NCI-H460 (cell line): ENCODE data around the gene RARS1. TPM values are rescaled to one million over a fixed set of nuclear protein-coding genes. Genes with fewer than 3 reads are reported as not detected.

Source experiments
- DNase-seq: peaks from one replicate; pipeline ENCODE4 v3.0.0-alpha.2; 2016; ENCODE audit warnings: low read depth; ENCODE audit errors: extremely low read depth
- small RNA-seq, 2 experiments: library from RNA; depleted of rRNA; stranded (forward); fragments of <200 nt; gene quantifications; one replicate each; pipeline ENCODE3, GENCODE V24; 2014
- total RNA-seq: library from RNA; depleted of rRNA; stranded (reverse); fragments of >200 nt; shearing (Covaris generic); gene quantifications from 2 replicates; pipeline ENCODE4 v1.2.3, GENCODE V29; 2014; rRNA removed

The RARS1 gene
- total RNA-seq, 1 experiment from 2014 or later = 165 TPM

DNA sequence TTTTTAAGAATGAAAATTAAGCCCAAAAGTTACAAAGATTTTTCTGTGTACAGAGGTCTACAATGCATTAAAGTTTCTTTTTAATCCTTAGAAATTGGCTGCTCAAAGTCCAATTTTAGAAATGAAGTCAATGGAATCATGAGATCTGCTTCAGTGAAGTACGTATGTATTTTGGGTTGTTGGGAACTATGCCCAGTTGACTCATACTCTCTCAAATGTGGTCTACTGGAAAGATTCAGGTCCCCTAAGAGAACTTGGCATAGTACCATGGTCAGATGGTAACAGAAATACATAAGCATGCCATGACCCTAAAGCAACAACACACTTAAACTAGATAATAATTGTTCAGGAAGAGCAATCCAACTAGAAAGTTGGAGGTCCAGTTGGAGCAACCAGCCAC is 65.9 kb downstream of the RARS1 start:
- no peak for DNase-seq

DNA sequence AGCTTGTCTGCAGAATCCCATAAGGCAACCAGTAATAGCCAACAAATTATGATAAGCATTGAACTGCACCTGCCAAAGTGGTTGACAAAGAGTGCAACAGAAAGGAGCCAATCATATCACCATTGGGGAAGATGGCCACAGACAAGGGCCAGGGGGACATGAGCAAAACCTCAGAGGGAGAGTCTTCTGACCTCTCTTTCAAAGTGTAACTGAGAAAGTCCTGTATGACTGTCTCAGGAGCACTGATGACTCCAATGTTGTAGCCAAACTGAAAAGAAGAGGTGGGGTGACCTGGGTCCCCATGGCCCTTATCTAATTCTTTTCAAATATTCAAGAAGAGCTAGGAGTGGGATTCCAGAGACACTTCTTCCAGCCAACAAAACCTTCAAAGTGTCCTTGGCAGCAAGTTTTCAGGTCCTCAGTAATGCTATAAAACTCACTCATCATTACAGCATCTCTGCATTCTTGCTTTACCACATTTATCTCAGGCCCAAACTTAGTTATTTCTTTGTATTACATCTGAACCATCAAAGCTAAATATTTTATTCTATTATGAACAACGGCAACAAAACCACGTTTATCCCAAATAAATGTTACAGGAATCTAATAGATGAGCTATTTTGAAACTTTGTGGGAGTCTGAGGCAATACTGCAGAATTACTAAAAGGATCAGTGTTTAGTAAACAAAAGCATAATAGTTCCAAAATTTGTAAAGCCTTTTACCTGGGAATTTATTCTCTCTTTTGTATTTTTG is 67.3 kb downstream of the RARS1 start:
- no peak for DNase-seq

DNA sequence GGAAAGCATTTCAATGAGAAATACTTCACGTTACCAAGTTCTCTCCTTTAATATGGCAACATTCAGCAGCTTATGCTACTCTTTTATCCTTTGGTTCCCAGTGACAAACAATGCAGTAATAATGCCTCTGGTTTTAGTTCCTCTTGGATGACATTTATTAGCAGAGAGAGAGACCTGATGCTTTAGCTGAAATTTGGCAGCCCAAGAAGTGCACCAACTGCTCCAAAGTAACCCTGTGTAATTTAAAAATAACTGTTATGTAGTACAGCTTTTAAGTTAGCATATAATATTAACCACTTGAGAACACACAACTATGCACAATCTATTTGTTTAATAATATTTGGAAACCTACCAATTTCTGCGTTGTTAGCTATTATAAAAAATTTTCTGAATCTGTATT is 71.1 kb downstream of the RARS1 start:
- no peak for DNase-seq

DNA sequence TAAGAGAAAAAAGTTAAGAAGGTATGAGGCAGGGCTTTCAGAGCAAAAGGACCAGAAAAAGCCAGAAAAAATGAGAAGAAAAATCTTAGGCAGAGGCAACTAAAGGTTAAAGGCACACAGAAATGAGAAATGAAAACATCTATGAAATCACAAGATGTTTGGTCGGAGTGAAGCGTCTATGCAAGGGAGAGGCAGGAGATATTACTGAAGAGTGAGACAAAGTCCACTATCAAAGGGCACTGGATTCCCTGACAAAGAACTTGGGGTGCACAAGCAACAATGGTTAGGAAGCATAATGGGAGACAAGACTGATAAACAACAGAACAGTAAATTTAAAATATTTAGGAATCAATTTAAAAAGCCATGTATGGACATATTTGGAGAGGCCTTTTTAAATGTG is 76.0 kb downstream of the RARS1 start:
- no peak for DNase-seq

DNA sequence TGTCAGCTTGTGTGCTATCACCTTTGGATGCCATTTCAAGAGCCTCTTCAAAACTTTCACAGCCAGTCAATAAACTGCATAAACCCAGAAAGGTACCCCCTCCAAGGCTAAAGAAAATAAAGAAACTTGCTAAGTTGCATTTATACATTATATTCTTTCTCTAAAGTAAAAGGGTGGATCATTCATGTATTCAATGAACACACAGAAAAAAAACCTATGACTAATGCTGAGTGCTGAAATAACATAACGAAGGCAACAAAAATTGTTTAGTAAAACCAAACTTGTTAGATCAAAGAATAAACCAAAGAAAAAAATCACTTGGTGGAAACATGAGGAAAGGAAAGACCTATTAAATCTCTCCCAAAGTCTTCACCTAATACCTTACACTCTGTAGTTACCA is 77.7 kb downstream of the RARS1 start:
- DNase-seq = no peak

DNA sequence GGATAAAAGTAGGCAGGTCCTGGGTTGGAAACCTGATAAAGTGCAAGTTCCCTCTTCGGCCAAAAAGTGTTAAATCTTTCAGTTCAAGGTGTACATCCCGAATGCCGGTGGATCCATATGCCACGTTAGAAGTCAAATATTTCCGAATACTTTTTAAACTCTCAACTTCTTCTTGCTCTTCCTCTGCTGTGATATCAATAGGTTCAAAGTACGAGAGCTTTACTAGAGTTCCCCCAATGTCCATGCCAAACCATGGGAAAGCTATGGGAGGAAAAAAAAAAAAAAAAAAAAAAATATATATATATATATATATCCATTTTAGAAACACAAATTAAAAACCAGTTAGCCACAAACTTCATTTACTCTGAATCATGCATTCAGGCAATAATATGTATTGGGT is 82.5 kb downstream of the RARS1 start:
- no peak for DNase-seq

Small RNAs within 50 kb of the gene (small RNA-seq; reads per million reads assigned to genes)
- 0.15 to 0.41 reads per million in 2 experiments for gene MIR103A1

Other genes with a start within 250 kb of the RARS1 start
- gene WWC1, start 194.8 kb upstream of the RARS1 start, total RNA-seq = 19.0 and 21.0 TPM in 2 replicates
- gene FBLL1, start 42.8 kb downstream of the RARS1 start, total RNA-seq = 1.0 and 1.7 TPM in 2 replicates
- gene PANK3, start 92.9 kb downstream of the RARS1 start, total RNA-seq = 59.7 and 66.0 TPM in 2 replicates